Heart left ventricle (tissue), 16 donors: ENCODE measurements around the gene TPPP. TPM values are rescaled to one million over a fixed set of nuclear protein-coding genes. Genes with fewer than 3 reads are reported as not detected.

Experiments
- ATAC-seq, 4 donors: fragments of 200-7000 bp; cut with Tn5 transposase; one replicate each; pipeline ENCODE4 v1.9.1; 2020 to 2022; ENCODE audit warnings: moderate library complexity in 4 of 4, mild to moderate bottlenecking in 3 of 4, moderate number of reproducible peaks in 1 of 4
- DNase-seq, 5 donors: peaks; one replicate each; pipeline ENCODE4 v3.0.0-alpha.2; 2020
- H3K27ac ChIP-seq, 12 donors: fragments of 200-600 bp; sonication (generic) in 4 of 12; one replicate each; pipeline versions ENCODE4 v1.5.0 to v1.8.0; 2016 to 2022; ENCODE audit warnings: mild to moderate bottlenecking in 2 of 12
- H3K27me3 ChIP-seq, 9 donors: fragments of 200-600 bp; sonication (generic) in 2 of 9; one replicate each; pipeline versions ENCODE4 v1.5.1 to v1.8.0; 2016 to 2022; ENCODE audit warnings: mild to moderate bottlenecking in 3 of 9
- H3K36me3 ChIP-seq, 9 donors: fragments of 200-600 bp; sonication (generic) in 2 of 9; one replicate each; pipeline versions ENCODE4 v1.5.0 to v1.8.0; 2018 to 2022; ENCODE audit warnings: mild to moderate bottlenecking in 2 of 9
- H3K4me1 ChIP-seq, 12 donors: fragments of 200-600 bp; sonication (generic) in 4 of 12; one replicate each; pipeline versions ENCODE4 v1.5.0 to v1.8.0; 2016 to 2022; ENCODE audit warnings: mild to moderate bottlenecking in 3 of 12
- H3K4me3 ChIP-seq, 12 donors: fragments of 200-600 bp; sonication (generic) in 4 of 12; one replicate each; pipeline versions ENCODE4 v1.5.0 to v1.8.0; 2017 to 2022; ENCODE audit warnings: mild to moderate bottlenecking in 9 of 12, moderate library complexity in 4 of 12
- H3K9me3 ChIP-seq, 12 donors: fragments of 200-600 bp; sonication (generic) in 4 of 12; one replicate each; pipeline versions ENCODE4 v1.5.0 to v1.8.0; 2016 to 2022; ENCODE audit warnings: mild to moderate bottlenecking in 1 of 12
- CTCF ChIP-seq, 12 donors: fragments of 200-600 bp; sonication (generic) in 4 of 12; IDR thresholded peaks; one replicate each; pipeline versions ENCODE4 v1.5.0 to v1.8.0; 2018 to 2022; ENCODE audit warnings: antibody characterized with exemption in 12 of 12, mild to moderate bottlenecking in 5 of 12
- POLR2A ChIP-seq, 2 donors: fragments of 450-650 bp; IDR thresholded peaks; one replicate each; pipeline ENCODE4 v1.6.1; 2017; ENCODE audit warnings: antibody characterized with exemption in 2 of 2, mild to moderate bottlenecking in 2 of 2, moderate library complexity in 2 of 2
- WGBS, 4 donors: extraction: QIAGEN DNeasy Blood & Tissue Kit in 2 of 4; methylation state at CpG; one replicate each; pipeline versions ENCODE4 v1.1.5 to v1.1.7; 2013 to 2018; 5-methylcytosine and 5-hydroxymethylcytosine counted together
- intact Hi-C, 10 donors: fragments of 100-400 bp; cut with DNase I; formaldehyde crosslinking; loops; one replicate each; pipeline versions ENCODE4 v1.11.1 to v1.14.2; 2022
- polyA plus RNA-seq, 2 donors: library from polyadenylated mRNA; stranded (reverse); fragments of 200-250 nt; gene quantifications; one replicate each; pipeline ENCODE4 v1.2.3, GENCODE V29; 2013
- total RNA-seq, 9 donors: library from RNA; depleted of rRNA in 2 of 9; stranded (reverse); fragments of >200 nt in 2 of 9; fragmentation: NEBNext Ultra II Directional in 3 of 9; extraction: Animal tissue kit (Norgen Biotek cat#: 25700) in 3 of 9; gene quantifications; one replicate each; pipeline versions ENCODE4 v1.1.0 to v1.2.4, GENCODE V29; 2016 to 2023
- donor health status: ischemic (EF 13 %, LVEDD 7.1; RV severe dilation, severe dysfunction).
- donor health status: healthy with polysubstance abuse.
- donor health status: DM: no; HTN: yes; CAD: no.
- donor health status: DM: no; HTN: no; CAD: no.
- donor health status: ischemic (EF 25% LVEDD 6.9; RV normal size, moderate dysfunction).
- donor health status: ischemic (EF 25% LVEDD 5.7; RV mildly dilated, moderate dysfunction).
- donor health status: healthy.
- donor health status: DM: yes; HTN: yes; CAD: no.
- donor health status: ischemic (EF 35%, LVEDD 5.7; RV mildly dilated, moderate dysfunction).
- donor health status: nonischemic (EF 11% LVEDD 7.7; RV severe dilation, severe dysfunction).
- donor health status: DM: yes; HTN: yes; CAD: no.
- donor health status: PGD.
- donor health status: ischemic (EF 29% LVEDD 5.4; RV normal size, mild dysfunction).
- donor health status: nonischemic (EF 23%, LVEDD 6.1; RV moderate dilation, normal function).

Gene TPPP
- total and polyA plus RNA-seq, 11 donors: 7.5 to 31.2 (median 14.9) TPM

DNA sequence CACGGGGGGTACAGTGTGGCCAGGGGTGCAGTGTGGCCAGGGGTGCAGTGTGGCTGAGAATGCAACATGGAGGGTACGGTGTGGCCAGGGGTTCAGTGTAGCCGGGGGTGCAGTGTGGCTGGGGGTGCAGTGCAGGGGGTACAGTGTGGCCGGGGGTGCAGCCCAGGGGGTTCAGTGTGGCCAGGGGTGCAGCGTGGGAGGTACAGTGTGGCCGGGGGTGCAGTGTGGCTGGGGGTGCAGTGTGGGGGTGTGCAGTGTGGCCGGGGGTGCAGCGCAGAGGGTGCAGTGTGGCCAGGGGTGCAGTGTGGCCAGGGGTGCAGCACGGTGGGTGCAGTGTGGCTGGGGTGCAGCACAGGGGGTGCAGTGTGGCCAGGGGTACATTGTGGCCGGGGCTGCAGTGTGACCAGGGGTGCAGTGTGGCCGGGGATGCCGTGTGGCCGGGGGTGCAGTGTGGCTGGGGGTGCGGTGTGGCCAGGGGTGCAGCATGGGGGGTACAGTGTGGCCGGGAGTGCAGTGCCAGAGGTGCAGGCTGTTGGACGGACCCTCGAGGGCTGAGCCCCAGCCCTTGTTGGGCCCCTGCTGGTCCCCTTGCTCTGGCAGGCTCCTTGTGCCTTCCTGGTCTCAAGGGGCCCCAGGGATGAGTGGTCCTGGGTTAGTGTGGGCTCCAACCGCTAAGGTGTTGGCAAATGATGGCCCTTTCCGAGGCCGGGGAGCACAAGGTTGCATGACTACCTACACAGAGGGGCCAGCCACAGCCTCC lies 17.9 kb downstream of the TPPP start:
- no peaks in the 10 kb centered on the region for H3K9me3 ChIP-seq
- no peak overlapping the region for H3K27ac ChIP-seq
- ATAC-seq: no peak
- peak in 3 of 5 donors; percentile 14 to 57 (median 16) for DNase-seq
- TF ChIP-seq POLR2A (IDR thresholded peaks at IDR 0.05) (no peak), CTCF (IDR thresholded peaks at IDR 0.05) (no peak)
- peaks cover 0 to 5% (median 0%) of the 10 kb centered on the region in 9 donors for H3K27me3 ChIP-seq
- no peaks in the 10 kb centered on the region for H3K36me3 ChIP-seq
- WGBS, 4 donors: 68 to 90% (median 88%) methylated on average over 17 to 20 of the region's 20 CpGs
- H3K4me1 ChIP-seq: peaks cover 12 to 50% (median 35%) of the 10 kb centered on the region in 12 donors
- no peak overlapping the region for H3K4me3 ChIP-seq
- intact Hi-C loops: loop anchor here in 1 of 10 donors (10.0 kb wide), 1 partner anchor 100 kb away; no protein-coding TSS in a partner anchor

GRCh38 chr5:674630-675011 lies 18.5 kb downstream of the TPPP start:
- Histone ChIP-seq H3K4me3 (peak overlapping the region in 1 of 12 donors; percentile 10), H3K36me3 (no peaks in the 10 kb centered on the region), H3K27ac (peak overlapping the region in 9 of 12 donors; percentile 25 to 85 (median 73)), H3K9me3 (no peaks in the 10 kb centered on the region), H3K4me1 (peaks cover 12 to 50% (median 35%) of the 10 kb centered on the region in 12 donors), H3K27me3 (peaks cover 0 to 5% (median 0%) of the 10 kb centered on the region in 9 donors)
- intact Hi-C loops: loop anchor here in 5 of 10 donors (5.0 to 10.0 kb wide), 5 partner anchors 83 to 228 kb away; no protein-coding TSS in a partner anchor
- DNase-seq (peak in 1 of 5 donors; percentile 25), ATAC-seq (peak in 2 of 4 donors; percentile 3 to 10)
- TF ChIP-seq POLR2A (IDR thresholded peaks at IDR 0.05) (no peak), CTCF (IDR thresholded peaks at IDR 0.05) (peak in 1 of 12 donors; percentile 12)
- 29 to 62% (median 47%) methylated on average over 6 to 7 of the region's 7 CpGs for WGBS, 4 donors

DNA sequence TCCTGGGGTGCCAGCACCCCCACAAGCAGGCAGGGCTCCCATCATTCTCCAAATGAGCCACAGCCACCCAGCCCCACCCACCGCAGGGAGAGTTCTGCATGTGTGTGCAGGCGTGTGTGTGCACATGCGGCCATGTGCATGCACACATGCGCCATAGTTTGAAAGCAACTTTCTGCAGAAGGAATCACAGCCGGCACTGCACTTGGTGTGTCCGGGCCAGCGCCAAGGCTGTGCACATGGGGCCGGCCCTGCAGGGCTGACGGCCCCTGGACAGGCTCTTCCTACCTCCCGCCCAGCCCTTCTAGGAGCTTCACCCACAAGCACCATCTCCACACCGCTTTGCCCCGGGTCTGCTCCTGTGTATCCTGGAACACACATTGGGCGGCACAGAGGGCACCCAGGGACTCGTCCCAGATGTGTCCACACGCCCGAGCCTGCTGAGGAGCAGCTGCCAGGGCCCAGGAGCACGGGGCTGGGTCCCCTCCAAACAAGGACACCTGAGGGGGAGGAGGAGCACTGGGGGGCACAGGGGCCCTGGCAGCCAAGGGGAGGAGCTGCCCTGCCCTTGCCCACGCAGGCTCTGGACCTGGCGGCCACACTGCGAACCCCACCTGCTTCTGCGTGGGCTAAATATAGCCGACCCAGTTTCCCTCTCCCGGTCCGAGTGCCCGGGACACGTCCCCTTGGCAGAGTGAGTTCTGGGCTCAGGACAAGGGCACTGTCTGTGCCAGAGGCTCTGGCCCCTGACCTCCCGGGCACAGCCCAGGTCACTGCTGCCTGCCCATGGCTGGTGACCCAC lies 19.1 kb downstream of the TPPP start:
- peak in 4 of 5 donors; percentile 38 to 78 (median 74) for DNase-seq
- intact Hi-C loops: loop anchor here in 6 of 10 donors (2.0 to 10.0 kb wide), 7 partner anchors 19 to 229 kb away; partner anchors contain the start of gene TPPP (in 1 of the 6)
- no peaks in the 10 kb centered on the region for H3K36me3 ChIP-seq
- H3K9me3 ChIP-seq: no peaks in the 10 kb centered on the region
- peaks cover 0 to 5% (median 0%) of the 10 kb centered on the region in 9 donors for H3K27me3 ChIP-seq
- peak; percentile 50 to 65 (median 56) for ATAC-seq
- peak overlapping the region in 1 of 12 donors; percentile 10 for H3K4me3 ChIP-seq
- H3K4me1 ChIP-seq: peaks cover 12 to 54% (median 35%) of the 10 kb centered on the region in 12 donors
- 36 to 58% (median 44%) methylated on average over 15 to 27 of the region's 27 CpGs for WGBS, 4 donors
- TF ChIP-seq POLR2A (IDR thresholded peaks at IDR 0.05): no peak
- TF ChIP-seq CTCF (IDR thresholded peaks at IDR 0.05): peak in 1 of 12 donors; percentile 6
- H3K27ac ChIP-seq: peak overlapping the region in 10 of 12 donors; percentile 25 to 85 (median 70)
